ENCODE results near the gene ABHD17C. TPM values are rescaled to one million over a fixed set of nuclear protein-coding genes. Genes with fewer than 3 reads are reported as not detected.

The ABHD17C gene
- total RNA-seq, 1 donor, result 11.6 TPM

- Histone ChIP-seq H3K4me1 (ENCODE audit: insufficient read depth, low read length) (peaks cover 5% of the 10 kb centered on the region), H4K20me1 (ENCODE audit: insufficient read depth, low read length) (peaks cover 20% of the 10 kb centered on the region), H3K9me3 (ENCODE audit: low read depth, low read length) (no peaks in the 10 kb centered on the region), H3K36me3 (ENCODE audit: insufficient read depth, low read length) (no peaks in the 10 kb centered on the region), H3K4me3 (ENCODE audit: insufficient read depth, low read length) (no peak overlapping the region), H3K27ac (ENCODE audit: low read depth, low read length) (no peak overlapping the region), H2AFZ (ENCODE audit: low read length) (no peak overlapping the region), H3K4me2 (ENCODE audit: insufficient read depth, low read length) (no peak overlapping the region), H3K79me2 (ENCODE audit: insufficient read depth, low read length) (peaks cover 67% of the 10 kb centered on the region), H3K27me3 (ENCODE audit: insufficient read depth, low read length) (no peaks in the 10 kb centered on the region)
- TF ChIP-seq CTCF (IDR thresholded peaks at IDR 0.05; ENCODE audit: extremely low read depth, low read depth, low read length), result no peak
- no peak for DNase-seq (ENCODE audit: insufficient read length, low spot score, missing footprints)
Observed at GRCh38 chr15:80732818-80733217, 37.7 kb downstream of the ABHD17C start.

- Histone ChIP-seq H3K4me2 (ENCODE audit: insufficient read depth, low read length) (no peak overlapping the region), H3K4me3 (ENCODE audit: insufficient read depth, low read length) (no peak overlapping the region), H3K4me1 (ENCODE audit: insufficient read depth, low read length) (peaks cover 5% of the 10 kb centered on the region), H2AFZ (ENCODE audit: low read length) (no peak overlapping the region), H3K27me3 (ENCODE audit: insufficient read depth, low read length) (no peaks in the 10 kb centered on the region), H3K36me3 (ENCODE audit: insufficient read depth, low read length) (no peaks in the 10 kb centered on the region), H3K9me3 (ENCODE audit: low read depth, low read length) (no peaks in the 10 kb centered on the region), H3K79me2 (ENCODE audit: insufficient read depth, low read length) (peaks cover 67% of the 10 kb centered on the region), H3K27ac (ENCODE audit: low read depth, low read length) (no peak overlapping the region), H4K20me1 (ENCODE audit: insufficient read depth, low read length) (peaks cover 23% of the 10 kb centered on the region)
- no peak for DNase-seq (ENCODE audit: insufficient read length, low spot score, missing footprints)
- TF ChIP-seq CTCF (IDR thresholded peaks at IDR 0.05; ENCODE audit: extremely low read depth, low read depth, low read length), result no peak
Observed at GRCh38 chr15:80733460-80733859, 38.4 kb downstream of the ABHD17C start.

- DNase-seq (ENCODE audit: insufficient read length, low spot score, missing footprints), result no peak
- Histone ChIP-seq H4K20me1 (ENCODE audit: insufficient read depth, low read length) (peaks cover 18% of the 10 kb centered on the region), H3K4me2 (ENCODE audit: insufficient read depth, low read length) (no peak overlapping the region), H3K4me3 (ENCODE audit: insufficient read depth, low read length) (no peak overlapping the region), H3K27me3 (ENCODE audit: insufficient read depth, low read length) (no peaks in the 10 kb centered on the region), H3K4me1 (ENCODE audit: insufficient read depth, low read length) (peaks cover 5% of the 10 kb centered on the region), H3K9me3 (ENCODE audit: low read depth, low read length) (no peaks in the 10 kb centered on the region), H3K36me3 (ENCODE audit: insufficient read depth, low read length) (no peaks in the 10 kb centered on the region), H2AFZ (ENCODE audit: low read length) (no peak overlapping the region), H3K27ac (ENCODE audit: low read depth, low read length) (no peak overlapping the region), H3K79me2 (ENCODE audit: insufficient read depth, low read length) (peaks cover 61% of the 10 kb centered on the region)
- TF ChIP-seq CTCF (IDR thresholded peaks at IDR 0.05; ENCODE audit: extremely low read depth, low read depth, low read length), result no peak
Observed at GRCh38 chr15:80735344-80735743, 40.2 kb downstream of the ABHD17C start.

GRCh38 chr15:80736560-80736959 lies 41.5 kb downstream of the ABHD17C start:
- H3K27ac ChIP-seq (ENCODE audit: low read depth, low read length), result no peak overlapping the region
- no peak overlapping the region for H2AFZ ChIP-seq (ENCODE audit: low read length)
- no peak overlapping the region for H3K4me3 ChIP-seq (ENCODE audit: insufficient read depth, low read length)
- no peaks in the 10 kb centered on the region for H3K27me3 ChIP-seq (ENCODE audit: insufficient read depth, low read length)
- H3K4me2 ChIP-seq (ENCODE audit: insufficient read depth, low read length), result no peak overlapping the region
- H3K4me1 ChIP-seq (ENCODE audit: insufficient read depth, low read length), result no peaks in the 10 kb centered on the region
- H3K79me2 ChIP-seq (ENCODE audit: insufficient read depth, low read length), result peaks cover 61% of the 10 kb centered on the region
- DNase-seq (ENCODE audit: insufficient read length, low spot score, missing footprints), result no peak
- no peaks in the 10 kb centered on the region for H3K9me3 ChIP-seq (ENCODE audit: low read depth, low read length)
- peaks cover 15% of the 10 kb centered on the region for H4K20me1 ChIP-seq (ENCODE audit: insufficient read depth, low read length)
- H3K36me3 ChIP-seq (ENCODE audit: insufficient read depth, low read length), result no peaks in the 10 kb centered on the region
- TF ChIP-seq CTCF (IDR thresholded peaks at IDR 0.05; ENCODE audit: extremely low read depth, low read depth, low read length), result no peak

All from osteoblast (primary cell).